Bronchial epithelial cell (primary cell): ENCODE measurements around the gene EGLN1. TPM values are rescaled to one million over a fixed set of nuclear protein-coding genes. Genes with fewer than 3 reads are reported as not detected.
"Not testable (repeated sequence)": the region's sequence is repeated elsewhere in the genome, so short reads cannot be mapped to it uniquely, and the experiment has no call there.

Experiments used
- DNase-seq: peaks from one replicate; pipeline ENCODE4 v3.0.0-alpha.2; 2010; ENCODE audit warnings: low read depth
- FAIRE-seq: peaks from 2 replicates; lab custom pipeline; 2011; peaks lifted over from hg19 to GRCh38; lab: Jason Lieb, UNC
- H3K27me3 ChIP-seq: 2 replicates; pipeline ENCODE4 v1.5.1; 2011; ENCODE audit warnings: low read length; ENCODE audit not compliant: control insufficient read depth, insufficient read depth
- H3K36me3 ChIP-seq: 2 replicates; pipeline ENCODE4 v1.5.1; 2011; ENCODE audit warnings: low read length; ENCODE audit not compliant: control insufficient read depth, insufficient read depth
- H3K4me3 ChIP-seq: 2 replicates; pipeline ENCODE4 v1.5.1; 2011; ENCODE audit warnings: mild to moderate bottlenecking, low read depth, low read length, control low read depth
- total RNA-seq: library from RNA; depleted of rRNA; stranded (reverse); fragments of >200 nt; gene quantifications from 2 replicates; pipeline ENCODE4 v1.2.1, GENCODE V29; 2014
- TF ChIP-seq, protein P1 (sequence below): IDR thresholded peaks from 2 replicates; pipeline ENCODE4 v1.5.1; 2011; ENCODE audit warnings: mild to moderate bottlenecking, moderate library complexity, low read length, control low read depth, inconsistent platforms; ENCODE audit not compliant: insufficient read depth, severe bottlenecking

Gene EGLN1
- total RNA-seq, result 31.9 and 44.0 TPM in 2 replicates

DNA sequence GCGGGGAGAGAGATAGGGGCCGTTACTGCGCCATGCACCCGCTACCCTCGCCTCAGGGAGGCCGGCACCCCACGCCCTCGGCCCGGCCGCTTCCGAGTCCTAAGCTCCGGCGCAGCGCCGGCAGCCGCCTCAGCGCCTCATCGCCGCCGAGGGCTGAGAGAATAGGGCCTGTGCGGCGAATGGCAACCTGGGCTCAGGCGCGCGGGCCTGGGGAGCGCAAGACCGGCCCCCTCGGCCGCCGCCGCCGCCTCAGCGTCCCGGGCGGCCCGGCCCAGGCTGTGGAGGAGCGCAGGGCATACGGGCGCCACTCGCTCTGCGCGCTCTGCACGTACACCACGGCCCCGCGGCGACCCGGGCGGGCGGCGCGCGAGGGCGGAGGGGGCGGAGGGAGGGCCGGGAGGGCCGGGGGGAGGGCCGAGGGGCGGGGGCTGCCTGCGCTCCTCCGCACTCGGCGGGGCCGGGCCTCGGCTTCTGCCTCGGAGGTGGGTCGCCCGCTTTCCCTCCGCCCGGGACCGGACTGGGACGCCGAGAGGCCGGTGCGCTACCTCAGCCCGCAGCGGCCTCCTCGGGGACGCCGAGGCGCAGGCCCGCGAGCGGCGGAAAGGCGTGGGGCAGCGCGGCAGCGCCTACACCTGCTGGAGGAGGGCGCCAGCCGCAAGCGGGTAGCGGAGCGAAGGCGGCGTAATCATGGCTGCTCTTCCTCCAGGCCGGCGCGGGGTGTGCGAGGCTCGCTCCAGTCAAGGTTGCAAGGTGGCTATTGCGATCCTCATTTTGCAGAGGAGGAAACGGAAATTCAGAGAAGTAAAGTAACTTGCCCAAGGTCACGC is at the start of gene EGLN1:
TSS of gene EGLN1 (minus strand) at position 317 of the 827 bp plus-strand sequence. CDS start 399 bp downstream, outside the sequence.
- TF ChIP-seq, protein P1, sequence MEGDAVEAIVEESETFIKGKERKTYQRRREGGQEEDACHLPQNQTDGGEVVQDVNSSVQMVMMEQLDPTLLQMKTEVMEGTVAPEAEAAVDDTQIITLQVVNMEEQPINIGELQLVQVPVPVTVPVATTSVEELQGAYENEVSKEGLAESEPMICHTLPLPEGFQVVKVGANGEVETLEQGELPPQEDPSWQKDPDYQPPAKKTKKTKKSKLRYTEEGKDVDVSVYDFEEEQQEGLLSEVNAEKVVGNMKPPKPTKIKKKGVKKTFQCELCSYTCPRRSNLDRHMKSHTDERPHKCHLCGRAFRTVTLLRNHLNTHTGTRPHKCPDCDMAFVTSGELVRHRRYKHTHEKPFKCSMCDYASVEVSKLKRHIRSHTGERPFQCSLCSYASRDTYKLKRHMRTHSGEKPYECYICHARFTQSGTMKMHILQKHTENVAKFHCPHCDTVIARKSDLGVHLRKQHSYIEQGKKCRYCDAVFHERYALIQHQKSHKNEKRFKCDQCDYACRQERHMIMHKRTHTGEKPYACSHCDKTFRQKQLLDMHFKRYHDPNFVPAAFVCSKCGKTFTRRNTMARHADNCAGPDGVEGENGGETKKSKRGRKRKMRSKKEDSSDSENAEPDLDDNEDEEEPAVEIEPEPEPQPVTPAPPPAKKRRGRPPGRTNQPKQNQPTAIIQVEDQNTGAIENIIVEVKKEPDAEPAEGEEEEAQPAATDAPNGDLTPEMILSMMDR, result peak; percentile 57
- Histone ChIP-seq H3K4me3 (peak within 1 kb of the TSS; percentile 71), H3K27me3 (no peaks in the 10 kb centered on the region), H3K36me3 (no peaks in the 10 kb centered on the region)
- FAIRE-seq (no peak), DNase-seq (peak; percentile 77)

DNA sequence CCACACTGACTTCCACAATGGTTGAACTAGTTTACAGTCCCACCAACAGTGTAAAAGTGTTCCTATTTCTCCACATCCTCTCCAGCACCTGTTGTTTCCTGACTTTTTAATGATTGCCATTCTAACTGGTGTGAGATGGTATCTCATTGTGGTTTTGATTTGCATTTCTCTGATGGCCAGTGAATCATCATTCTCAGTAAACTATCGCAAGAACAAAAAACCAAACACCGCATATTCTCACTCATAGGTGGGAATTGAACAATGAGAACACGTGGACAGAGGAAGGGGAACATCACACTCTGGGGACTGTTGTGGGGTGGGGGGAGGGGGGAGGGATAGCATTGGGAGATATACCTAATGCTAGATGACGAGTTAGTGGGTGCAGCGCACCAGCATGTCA is 49.4 kb upstream of the EGLN1 start:
- not testable (repeated sequence) for H3K36me3 ChIP-seq, H3K4me3 ChIP-seq, DNase-seq, H3K27me3 ChIP-seq, FAIRE-seq

DNA sequence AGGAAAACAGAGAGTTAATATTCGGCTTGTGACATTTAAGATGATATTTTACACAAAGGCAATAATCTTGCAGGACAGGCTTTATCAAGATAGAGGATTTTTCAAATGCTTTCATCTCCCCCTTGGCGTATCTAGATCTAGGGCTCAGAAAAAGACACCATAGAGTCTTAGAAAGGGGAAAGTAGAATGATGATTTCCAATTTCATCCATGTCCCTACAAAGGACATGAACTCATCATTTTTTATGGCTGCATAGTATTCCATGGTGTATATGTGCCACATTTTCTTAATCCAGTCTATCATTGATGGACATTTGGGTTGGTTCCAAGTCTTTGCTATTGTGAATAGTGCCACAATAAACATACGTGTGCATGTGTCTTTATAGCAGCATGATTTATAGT is 48.9 kb upstream of the EGLN1 start:
- not testable (repeated sequence) for DNase-seq, FAIRE-seq, H3K4me3 ChIP-seq, H3K36me3 ChIP-seq, H3K27me3 ChIP-seq

- Histone ChIP-seq H3K36me3 (no peaks in the 10 kb centered on the region), H3K27me3 (peaks cover 3% of the 10 kb centered on the region), H3K4me3 (no peak overlapping the region)
- DNase-seq (no peak), FAIRE-seq (no peak)
- TF ChIP-seq, protein P1, result no peak
These were observed 45.9 kb upstream of the EGLN1 start for GRCh38 chr1:231467986-231468385.

DNA sequence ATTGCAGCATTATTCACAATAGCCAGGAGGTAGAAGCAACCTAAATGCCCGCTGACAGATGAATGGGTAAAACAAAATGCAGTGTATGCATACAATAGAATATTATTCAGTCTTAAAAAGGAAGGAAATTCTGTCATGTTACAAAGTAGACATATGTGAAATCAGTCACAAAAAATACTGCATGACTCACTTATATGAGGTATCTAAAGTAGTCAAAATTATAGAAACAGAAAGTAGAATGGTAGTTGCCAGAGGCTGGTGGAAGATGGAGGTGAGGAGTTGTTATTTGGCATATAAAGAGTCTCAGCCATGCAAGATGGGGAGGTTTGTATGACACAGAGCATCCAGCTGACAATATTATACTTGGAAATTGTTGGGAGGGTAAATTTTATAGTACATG is 43.0 kb upstream of the EGLN1 start:
- H3K36me3 ChIP-seq, result no peaks in the 10 kb centered on the region
- FAIRE-seq, result no peak
- TF ChIP-seq, protein P1, result no peak
- DNase-seq, result peak; percentile 10
- peaks cover 3% of the 10 kb centered on the region for H3K27me3 ChIP-seq
- H3K4me3 ChIP-seq, result no peak overlapping the region

DNA sequence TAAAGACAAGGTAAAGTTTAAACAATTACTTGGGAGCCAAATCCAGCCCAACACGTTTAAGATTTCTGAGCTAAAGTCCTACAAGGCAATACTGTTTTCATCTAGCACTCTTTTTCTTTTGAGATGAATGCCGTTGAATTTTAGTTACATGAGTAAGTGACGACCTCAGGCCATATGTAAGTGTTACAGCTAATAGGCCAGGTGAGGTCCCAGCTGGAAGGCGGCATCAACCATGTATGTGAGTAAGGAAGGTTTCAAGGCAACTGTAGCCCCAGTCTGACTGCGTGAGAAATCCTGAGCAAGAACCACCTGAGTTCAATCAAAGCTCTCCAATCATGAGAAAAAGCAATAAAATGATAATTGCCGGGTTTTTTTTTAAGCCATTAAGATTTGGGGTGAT is 41.5 kb upstream of the EGLN1 start:
- TF ChIP-seq, protein P1, result no peak
- DNase-seq, result no peak

More for the DNA sequence above, 41.5 kb upstream of the EGLN1 start:
- Histone ChIP-seq H3K36me3 (no peaks in the 10 kb centered on the region), H3K4me3 (no peak overlapping the region), H3K27me3 (peaks cover 3% of the 10 kb centered on the region)
- no peak for FAIRE-seq
